ENCODE measurements around the gene ICOS. TPM values are rescaled to one million over a fixed set of nuclear protein-coding genes. Genes with fewer than 3 reads are reported as not detected.

The ICOS gene
- total and polyA plus RNA-seq, 2 of the 8 experiments (the other 6 are each of a cell fraction or from before 2014, with no cell fraction given): not detected

GRCh38 chr2:203908797-203909185 is 27.8 kb upstream of the ICOS start (continued):
- TF ChIP-seq SUZ12 (IDR thresholded peaks at IDR 0.05; ENCODE audit: low read length) (no peak), SP4 (IDR thresholded peaks at IDR 0.05; ENCODE audit: low read length) (no peak), TCF12 (IDR thresholded peaks at IDR 0.05; ENCODE audit: low read depth, low read length) (no peak), BRCA1 (IDR thresholded peaks at IDR 0.05; ENCODE audit: low read depth, low read length) (no peak), POLR2A (IDR thresholded peaks at IDR 0.05; ENCODE audit: control extremely low read depth in 1 of 2, low read depth in 2 of 2, low read length in 2 of 2) (no peak), JUN (IDR thresholded peaks at IDR 0.05; ENCODE audit: low read depth, low read length) (no peak), CHD7 (IDR thresholded peaks at IDR 0.05; ENCODE audit: insufficient replicate concordance, low read length) (no peak), SIX5 (IDR thresholded peaks at IDR 0.05; ENCODE audit: low read depth, low read length) (no peak), EGR1 (IDR thresholded peaks at IDR 0.05; ENCODE audit: borderline replicate concordance, low read depth, low read length) (no peak)

All from H1 (cell line).